ENCODE results near the gene ICAM2.

The ICAM2 gene

DNA sequence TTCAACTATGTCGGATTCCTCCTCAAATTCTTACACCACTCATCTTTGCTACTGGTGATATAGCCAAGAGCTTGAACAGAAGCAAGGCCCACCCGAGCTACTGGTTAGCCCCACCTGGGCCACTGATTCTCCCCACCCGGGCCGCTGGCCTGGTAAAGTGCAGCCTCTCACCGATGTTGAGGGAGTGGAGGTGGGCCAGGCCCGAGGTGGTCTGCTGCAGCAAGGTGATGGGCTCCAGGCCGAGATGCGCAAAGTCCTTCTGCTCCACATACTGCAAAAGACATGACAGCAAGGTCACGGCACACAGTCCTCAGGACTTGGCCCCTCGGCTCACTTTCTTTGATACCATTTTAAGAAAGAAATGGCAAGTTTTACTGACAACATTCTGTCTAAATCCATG, 32.7 kb upstream of the ICAM2 start:
- no peak overlapping the region for H3K4me3 ChIP-seq (ENCODE audit: low read length)
- no peak overlapping the region for H3K4me2 ChIP-seq (ENCODE audit: low read length)
- H2BK5ac ChIP-seq (ENCODE audit: low read length): no peak overlapping the region
- H2AK5ac ChIP-seq (ENCODE audit: low read length): no peak overlapping the region
- H3K56ac ChIP-seq (ENCODE audit: low read length): no peak overlapping the region
- H3K4ac ChIP-seq (ENCODE audit: low read depth, low read length): no peak overlapping the region
- WGBS (ENCODE audit: extremely low coverage, insufficient coverage, low lambda C conversion rate): no CpG with 5 or more reads among the region's 10 CpGs
- H3K27ac ChIP-seq (ENCODE audit: low read depth, low read length): no peak overlapping the region
- DNase-seq: no peak
- H4K8ac ChIP-seq (ENCODE audit: low read depth, low read length): no peak overlapping the region
- H3K36me3 ChIP-seq (ENCODE audit: control insufficient read depth, insufficient read depth, low read length): no peaks in the 10 kb centered on the region
- H3K27me3 ChIP-seq (ENCODE audit: insufficient read depth, low read length, poor library complexity): no peaks in the 10 kb centered on the region
- no peak overlapping the region for H3K9ac ChIP-seq (ENCODE audit: low read length)
- H3K18ac ChIP-seq (ENCODE audit: low read length): no peak overlapping the region
- H2BK15ac ChIP-seq (replicated peaks; ENCODE audit: low read depth): no peak overlapping the region
- H4K5ac ChIP-seq (ENCODE audit: low read length): no peak overlapping the region
- no peaks in the 10 kb centered on the region for H3K79me2 ChIP-seq (ENCODE audit: control insufficient read depth, insufficient read depth, low read length)
- H2BK120ac ChIP-seq (ENCODE audit: low read depth, low read length): no peak overlapping the region
- H3K4me1 ChIP-seq (ENCODE audit: control insufficient read depth, low read depth, low read length): peaks cover 9% of the 10 kb centered on the region
- H3K79me1 ChIP-seq (ENCODE audit: low read length): no peaks in the 10 kb centered on the region
- no peak overlapping the region for H3K23ac ChIP-seq (ENCODE audit: low read length)

DNA sequence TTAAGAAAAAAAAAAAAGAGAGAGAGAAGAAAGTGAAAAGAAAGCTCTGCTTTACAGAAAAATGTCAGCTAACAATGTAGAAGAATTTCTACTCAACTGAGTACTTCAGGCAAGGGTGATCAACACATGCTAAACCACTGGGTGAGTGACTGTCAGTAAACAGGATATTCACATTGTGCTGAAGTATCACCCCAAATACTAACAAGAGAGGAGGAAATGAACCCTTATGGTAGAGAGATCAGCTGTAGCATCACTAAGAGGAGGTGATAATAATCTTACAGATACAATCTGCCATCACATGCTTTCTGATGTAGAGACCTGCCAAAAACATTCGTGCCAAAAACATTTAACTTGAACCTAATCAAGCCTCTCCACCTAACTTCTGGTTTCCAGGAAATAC, 30.7 kb upstream of the ICAM2 start:
- no peak overlapping the region for H2BK120ac ChIP-seq (ENCODE audit: low read depth, low read length)
- no peak overlapping the region for H3K27ac ChIP-seq (ENCODE audit: low read depth, low read length)
- H3K36me3 ChIP-seq (ENCODE audit: control insufficient read depth, insufficient read depth, low read length): no peaks in the 10 kb centered on the region
- no peak overlapping the region for H3K4me2 ChIP-seq (ENCODE audit: low read length)
- no peak overlapping the region for H2BK15ac ChIP-seq (replicated peaks; ENCODE audit: low read depth)
- no peak overlapping the region for H3K56ac ChIP-seq (ENCODE audit: low read length)
- WGBS (ENCODE audit: extremely low coverage, insufficient coverage, low lambda C conversion rate): no CpG with 5 or more reads among the region's 1 CpG
- no peaks in the 10 kb centered on the region for H3K27me3 ChIP-seq (ENCODE audit: insufficient read depth, low read length, poor library complexity)
- no peak overlapping the region for H3K23ac ChIP-seq (ENCODE audit: low read length)
- no peaks in the 10 kb centered on the region for H3K79me2 ChIP-seq (ENCODE audit: control insufficient read depth, insufficient read depth, low read length)
- no peak for DNase-seq
- H4K5ac ChIP-seq (ENCODE audit: low read length): no peak overlapping the region
- no peak overlapping the region for H3K4ac ChIP-seq (ENCODE audit: low read depth, low read length)
- H2BK5ac ChIP-seq (ENCODE audit: low read length): no peak overlapping the region
- H2AK5ac ChIP-seq (ENCODE audit: low read length): no peak overlapping the region
- H4K8ac ChIP-seq (ENCODE audit: low read depth, low read length): no peak overlapping the region
- no peak overlapping the region for H3K18ac ChIP-seq (ENCODE audit: low read length)
- peaks cover 5% of the 10 kb centered on the region for H3K4me1 ChIP-seq (ENCODE audit: control insufficient read depth, low read depth, low read length)
- no peaks in the 10 kb centered on the region for H3K79me1 ChIP-seq (ENCODE audit: low read length)
- H3K9ac ChIP-seq (ENCODE audit: low read length): no peak overlapping the region
- H3K4me3 ChIP-seq (ENCODE audit: low read length): no peak overlapping the region

DNA sequence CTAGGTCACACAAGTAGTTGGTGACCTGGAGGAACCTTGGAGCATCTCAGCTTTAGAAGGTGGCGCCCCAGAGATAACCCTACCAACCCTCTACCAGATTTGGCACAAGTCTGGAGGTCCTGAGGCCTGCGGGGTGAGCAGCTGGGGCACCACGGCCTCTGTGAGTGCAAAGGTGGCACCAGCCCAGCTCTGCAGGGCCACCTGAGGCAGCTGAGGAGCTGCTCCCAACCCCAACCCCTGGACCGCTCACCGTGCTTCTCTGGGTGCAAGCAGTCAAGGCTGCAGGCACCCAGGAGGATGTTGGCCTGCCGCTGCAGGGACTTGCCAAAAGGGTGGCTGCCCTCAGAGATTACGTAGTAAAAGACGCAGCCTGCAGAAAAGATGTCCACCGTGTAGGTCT, 28.4 kb upstream of the ICAM2 start:
- Histone ChIP-seq H4K5ac (ENCODE audit: low read length) (no peak overlapping the region), H3K18ac (ENCODE audit: low read length) (no peak overlapping the region), H3K79me1 (ENCODE audit: low read length) (no peaks in the 10 kb centered on the region), H4K8ac (ENCODE audit: low read depth, low read length) (no peak overlapping the region), H3K4ac (ENCODE audit: low read depth, low read length) (no peak overlapping the region), H3K27ac (ENCODE audit: low read depth, low read length) (no peak overlapping the region), H3K36me3 (ENCODE audit: control insufficient read depth, insufficient read depth, low read length) (no peaks in the 10 kb centered on the region), H3K79me2 (ENCODE audit: control insufficient read depth, insufficient read depth, low read length) (no peaks in the 10 kb centered on the region), H3K4me3 (ENCODE audit: low read length) (no peak overlapping the region), H3K4me1 (ENCODE audit: control insufficient read depth, low read depth, low read length) (no peaks in the 10 kb centered on the region), H2BK5ac (ENCODE audit: low read length) (no peak overlapping the region), H3K9ac (ENCODE audit: low read length) (no peak overlapping the region), H3K23ac (ENCODE audit: low read length) (no peak overlapping the region), H3K56ac (ENCODE audit: low read length) (no peak overlapping the region), H3K27me3 (ENCODE audit: insufficient read depth, low read length, poor library complexity) (no peaks in the 10 kb centered on the region), H3K4me2 (ENCODE audit: low read length) (no peak overlapping the region), H2BK15ac (replicated peaks; ENCODE audit: low read depth) (no peak overlapping the region), H2BK120ac (ENCODE audit: low read depth, low read length) (no peak overlapping the region), H2AK5ac (ENCODE audit: low read length) (no peak overlapping the region)
- DNase-seq: no peak
- WGBS (ENCODE audit: extremely low coverage, insufficient coverage, low lambda C conversion rate): no CpG with 5 or more reads among the region's 9 CpGs

DNA sequence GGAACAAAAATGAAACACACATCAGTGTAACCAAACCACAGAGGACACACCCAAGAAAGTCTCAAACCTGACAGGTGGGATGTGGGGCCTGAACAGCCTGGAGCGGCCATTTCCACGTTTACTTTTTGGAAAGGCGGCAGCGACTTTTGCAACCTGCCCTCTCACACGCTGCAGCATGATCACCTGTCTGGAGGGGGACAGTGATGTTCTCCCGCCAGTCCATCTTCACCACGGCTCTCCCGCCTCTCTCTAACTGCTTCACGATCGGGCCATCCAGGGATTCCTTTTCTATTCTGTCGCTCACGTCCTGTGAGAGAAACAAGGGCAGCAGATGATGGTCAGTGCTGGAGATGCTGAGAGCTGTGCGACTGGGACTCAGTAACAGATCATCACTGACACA, 24.7 kb upstream of the ICAM2 start:
- no peaks in the 10 kb centered on the region for H3K4me1 ChIP-seq (ENCODE audit: control insufficient read depth, low read depth, low read length)
- H3K79me2 ChIP-seq (ENCODE audit: control insufficient read depth, insufficient read depth, low read length): no peaks in the 10 kb centered on the region
- H3K4ac ChIP-seq (ENCODE audit: low read depth, low read length): no peak overlapping the region
- no peak overlapping the region for H3K27ac ChIP-seq (ENCODE audit: low read depth, low read length)
- no peak for DNase-seq
- H3K4me3 ChIP-seq (ENCODE audit: low read length): no peak overlapping the region
- H3K4me2 ChIP-seq (ENCODE audit: low read length): no peak overlapping the region
- no peak overlapping the region for H2BK5ac ChIP-seq (ENCODE audit: low read length)
- H3K56ac ChIP-seq (ENCODE audit: low read length): no peak overlapping the region
- H2AK5ac ChIP-seq (ENCODE audit: low read length): no peak overlapping the region
- H3K36me3 ChIP-seq (ENCODE audit: control insufficient read depth, insufficient read depth, low read length): no peaks in the 10 kb centered on the region
- no peak overlapping the region for H2BK120ac ChIP-seq (ENCODE audit: low read depth, low read length)
- no peaks in the 10 kb centered on the region for H3K79me1 ChIP-seq (ENCODE audit: low read length)
- no peak overlapping the region for H3K23ac ChIP-seq (ENCODE audit: low read length)
- no peak overlapping the region for H4K8ac ChIP-seq (ENCODE audit: low read depth, low read length)
- H3K9ac ChIP-seq (ENCODE audit: low read length): no peak overlapping the region
- WGBS (ENCODE audit: extremely low coverage, insufficient coverage, low lambda C conversion rate): no CpG with 5 or more reads among the region's 13 CpGs
- H3K27me3 ChIP-seq (ENCODE audit: insufficient read depth, low read length, poor library complexity): no peaks in the 10 kb centered on the region
- no peak overlapping the region for H3K18ac ChIP-seq (ENCODE audit: low read length)
- H2BK15ac ChIP-seq (replicated peaks; ENCODE audit: low read depth): no peak overlapping the region
- H4K5ac ChIP-seq (ENCODE audit: low read length): no peak overlapping the region

DNA sequence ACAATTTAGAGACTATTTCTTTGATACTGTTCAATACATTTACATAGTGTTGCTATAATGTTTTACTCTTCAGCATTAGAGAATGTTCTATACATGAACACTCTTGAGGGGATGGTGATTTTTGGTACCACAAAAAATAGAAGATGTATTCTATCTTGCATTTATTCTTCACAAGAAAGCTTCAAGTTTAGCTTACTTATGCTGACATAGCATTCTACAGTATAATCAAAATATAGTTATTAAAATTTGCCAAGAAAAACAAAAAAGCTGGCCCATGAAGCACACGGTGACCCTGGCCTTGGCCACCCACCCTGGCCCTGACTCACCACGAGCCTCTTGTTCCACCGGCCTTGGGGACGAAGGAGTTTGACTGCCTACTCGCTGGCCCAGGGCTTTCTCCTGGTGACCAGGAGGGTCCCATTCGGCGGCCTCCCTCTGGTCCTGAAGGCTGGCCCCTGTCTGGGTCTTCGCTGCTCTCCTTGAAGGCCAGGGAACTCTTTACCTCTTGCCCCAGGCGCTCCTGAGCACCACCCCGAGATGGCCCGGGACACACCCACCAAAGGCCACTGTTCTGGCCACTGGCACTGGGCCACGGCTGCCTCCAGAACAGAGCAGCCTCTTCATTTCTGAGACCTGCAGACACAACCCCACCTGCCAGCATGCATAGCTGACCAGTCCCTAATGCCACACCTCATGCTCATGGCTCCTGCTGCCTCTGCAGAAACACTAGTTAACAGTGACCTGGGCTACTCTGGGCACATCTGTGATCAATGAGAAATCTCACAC, 22.5 kb upstream of the ICAM2 start:
- H4K8ac ChIP-seq (ENCODE audit: low read depth, low read length): no peak overlapping the region
- no peaks in the 10 kb centered on the region for H3K79me1 ChIP-seq (ENCODE audit: low read length)
- no peak overlapping the region for H4K5ac ChIP-seq (ENCODE audit: low read length)
- H3K27me3 ChIP-seq (ENCODE audit: insufficient read depth, low read length, poor library complexity): no peaks in the 10 kb centered on the region
- H2AK5ac ChIP-seq (ENCODE audit: low read length): no peak overlapping the region
- no peak overlapping the region for H3K18ac ChIP-seq (ENCODE audit: low read length)
- H3K4ac ChIP-seq (ENCODE audit: low read depth, low read length): no peak overlapping the region
- H3K79me2 ChIP-seq (ENCODE audit: control insufficient read depth, insufficient read depth, low read length): no peaks in the 10 kb centered on the region
- no peak overlapping the region for H2BK120ac ChIP-seq (ENCODE audit: low read depth, low read length)
- H3K23ac ChIP-seq (ENCODE audit: low read length): no peak overlapping the region
- H3K9ac ChIP-seq (ENCODE audit: low read length): no peak overlapping the region
- WGBS (ENCODE audit: extremely low coverage, insufficient coverage, low lambda C conversion rate): no CpG with 5 or more reads among the region's 12 CpGs
- no peak overlapping the region for H3K56ac ChIP-seq (ENCODE audit: low read length)
- no peak overlapping the region for H3K4me3 ChIP-seq (ENCODE audit: low read length)
- no peak overlapping the region for H2BK5ac ChIP-seq (ENCODE audit: low read length)
- no peaks in the 10 kb centered on the region for H3K4me1 ChIP-seq (ENCODE audit: control insufficient read depth, low read depth, low read length)
- H2BK15ac ChIP-seq (replicated peaks; ENCODE audit: low read depth): no peak overlapping the region
- DNase-seq: no peak
- no peak overlapping the region for H3K4me2 ChIP-seq (ENCODE audit: low read length)
- no peaks in the 10 kb centered on the region for H3K36me3 ChIP-seq (ENCODE audit: control insufficient read depth, insufficient read depth, low read length)
- H3K27ac ChIP-seq (ENCODE audit: low read depth, low read length): no peak overlapping the region

DNA sequence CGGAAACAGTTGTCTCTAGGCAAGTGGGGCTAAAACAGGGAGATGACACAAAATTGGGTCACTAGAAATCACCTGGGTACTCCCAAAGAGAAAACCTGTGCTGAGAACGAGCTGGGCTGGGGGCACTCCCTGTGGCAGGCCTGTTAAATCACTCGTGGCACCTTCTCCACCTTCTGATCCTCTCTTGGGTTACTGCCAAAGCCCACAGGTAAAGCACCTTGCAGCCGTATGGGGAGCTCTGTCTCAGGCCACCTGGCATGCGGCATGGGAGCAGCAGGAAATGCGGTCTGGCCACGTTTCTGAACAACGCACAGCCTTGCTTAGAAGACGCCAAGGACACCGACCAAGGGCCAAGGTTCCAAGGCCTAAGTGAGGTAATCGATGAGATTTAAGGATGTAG, 21.5 kb upstream of the ICAM2 start:
- no CpG with 5 or more reads among the region's 11 CpGs for WGBS (ENCODE audit: extremely low coverage, insufficient coverage, low lambda C conversion rate)
- Histone ChIP-seq H2BK15ac (replicated peaks; ENCODE audit: low read depth) (no peak overlapping the region), H3K9ac (ENCODE audit: low read length) (no peak overlapping the region), H3K23ac (ENCODE audit: low read length) (no peak overlapping the region), H3K18ac (ENCODE audit: low read length) (no peak overlapping the region), H2AK5ac (ENCODE audit: low read length) (no peak overlapping the region), H3K4me1 (ENCODE audit: control insufficient read depth, low read depth, low read length) (no peaks in the 10 kb centered on the region), H3K36me3 (ENCODE audit: control insufficient read depth, insufficient read depth, low read length) (no peaks in the 10 kb centered on the region), H3K56ac (ENCODE audit: low read length) (no peak overlapping the region), H4K8ac (ENCODE audit: low read depth, low read length) (no peak overlapping the region), H3K4me2 (ENCODE audit: low read length) (no peak overlapping the region), H2BK120ac (ENCODE audit: low read depth, low read length) (no peak overlapping the region), H3K27me3 (ENCODE audit: insufficient read depth, low read length, poor library complexity) (no peaks in the 10 kb centered on the region), H2BK5ac (ENCODE audit: low read length) (no peak overlapping the region), H3K79me2 (ENCODE audit: control insufficient read depth, insufficient read depth, low read length) (no peaks in the 10 kb centered on the region), H3K27ac (ENCODE audit: low read depth, low read length) (no peak overlapping the region), H3K79me1 (ENCODE audit: low read length) (no peaks in the 10 kb centered on the region), H3K4me3 (ENCODE audit: low read length) (no peak overlapping the region), H4K5ac (ENCODE audit: low read length) (no peak overlapping the region), H3K4ac (ENCODE audit: low read depth, low read length) (no peak overlapping the region)
- DNase-seq: no peak

All from mesendoderm (in vitro differentiated cells).